Activated CD8-positive, alpha-beta memory T cell treated with anti-CD3 and anti-CD28 coated beads, Interleukin-2, amount 10 ng/mL, durations not matched to agents 7 days and 5 days (primary cell): ENCODE measurements around the gene NUDT19. TPM values are rescaled to one million over a fixed set of nuclear protein-coding genes. Genes with fewer than 3 reads are reported as not detected.
"Not testable (repeated sequence)": the region's sequence is repeated elsewhere in the genome, so short reads cannot be mapped to it uniquely, and the experiment has no call there.

Experiments
- ATAC-seq: fragments of 150-1000 bp; cut with Tn5 transposase; one replicate; pipeline ENCODE4 v1.10.0; 2021; ENCODE audit warnings: moderate library complexity
- CTCF ChIA-PET: fragments of 350-600 bp; sonication (Branson Sonifier 250); formaldehyde crosslinking; loops from one replicate; lab custom pipeline; 2021; ENCODE audit warnings: antibody characterized with exemption; lab: Charles Lee
- DNase-seq: peaks from one replicate; pipeline ENCODE4 v3.0.0-alpha.2; 2020
- H3K27ac Mint-ChIP-seq: one replicate; pipeline ENCODE4 v1.8.0; 2021; ENCODE audit warnings: mild to moderate bottlenecking, mixed read lengths
- H3K27me3 Mint-ChIP-seq: one replicate; pipeline ENCODE4 v1.8.0; 2021; ENCODE audit warnings: mixed read lengths
- H3K36me3 Mint-ChIP-seq: one replicate; pipeline ENCODE4 v1.8.0; 2021; ENCODE audit warnings: mild to moderate bottlenecking, mixed read lengths
- H3K4me1 Mint-ChIP-seq: one replicate; pipeline ENCODE4 v1.8.0; 2021; ENCODE audit warnings: mixed read lengths
- H3K4me3 Mint-ChIP-seq: one replicate; pipeline ENCODE4 v1.8.0; 2021; ENCODE audit warnings: mild to moderate bottlenecking, moderate library complexity, mixed read lengths
- H3K9me3 Mint-ChIP-seq: one replicate; pipeline ENCODE4 v1.8.0; 2022; ENCODE audit warnings: low read depth, mixed read lengths
- total RNA-seq, 2 experiments: library from RNA; stranded (reverse); gene quantifications; one replicate each; pipeline ENCODE4 v1.2.3, GENCODE V29; 2021

The NUDT19 gene
- total RNA-seq, 2 experiments from 2014 or later: 13.0 to 18.1 TPM

GRCh38 chr19:32680986-32681385 lies 10.6 kb upstream of the NUDT19 start:
- DNase-seq (no peak), ATAC-seq (no peak)
- Mint-ChIP-seq H3K9me3 (no peaks in the 10 kb centered on the region), H3K27ac (no peak overlapping the region), H3K4me3 (no peak overlapping the region), H3K27me3 (peaks cover 28% of the 10 kb centered on the region), H3K4me1 (peaks cover 7% of the 10 kb centered on the region), H3K36me3 (no peaks in the 10 kb centered on the region)
- CTCF ChIA-PET: interaction anchor here (2.6 kb wide), 1 partner anchor 9 kb away, joined by 8 read pairs; no protein-coding TSS in a partner anchor

DNA sequence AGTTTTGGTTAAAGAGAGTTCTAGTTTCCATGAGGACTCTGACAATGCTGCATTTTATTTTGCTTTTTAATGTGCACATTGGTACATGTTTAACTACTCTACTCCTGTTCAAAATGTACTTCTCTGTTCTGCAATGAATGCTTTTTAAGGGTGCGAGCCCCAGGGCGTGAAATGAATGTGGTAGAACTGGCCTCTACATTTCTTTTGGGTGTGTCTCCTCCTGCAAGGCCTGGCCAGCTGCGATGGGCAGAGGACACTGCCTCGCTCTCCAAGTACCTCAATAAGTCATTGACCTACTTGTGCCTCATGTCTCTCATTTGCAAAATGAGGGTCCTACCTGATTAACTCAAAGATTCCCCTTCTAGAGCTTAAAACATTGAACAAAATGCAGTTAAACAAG lies 9.3 kb upstream of the NUDT19 start:
- DNase-seq (no peak), ATAC-seq (no peak)
- Mint-ChIP-seq H3K27me3 (peaks cover 22% of the 10 kb centered on the region), H3K4me1 (peaks cover 2% of the 10 kb centered on the region), H3K36me3 (no peaks in the 10 kb centered on the region), H3K27ac (no peak overlapping the region), H3K9me3 (no peaks in the 10 kb centered on the region), H3K4me3 (no peak overlapping the region)
- CTCF ChIA-PET: no interaction called here

DNA sequence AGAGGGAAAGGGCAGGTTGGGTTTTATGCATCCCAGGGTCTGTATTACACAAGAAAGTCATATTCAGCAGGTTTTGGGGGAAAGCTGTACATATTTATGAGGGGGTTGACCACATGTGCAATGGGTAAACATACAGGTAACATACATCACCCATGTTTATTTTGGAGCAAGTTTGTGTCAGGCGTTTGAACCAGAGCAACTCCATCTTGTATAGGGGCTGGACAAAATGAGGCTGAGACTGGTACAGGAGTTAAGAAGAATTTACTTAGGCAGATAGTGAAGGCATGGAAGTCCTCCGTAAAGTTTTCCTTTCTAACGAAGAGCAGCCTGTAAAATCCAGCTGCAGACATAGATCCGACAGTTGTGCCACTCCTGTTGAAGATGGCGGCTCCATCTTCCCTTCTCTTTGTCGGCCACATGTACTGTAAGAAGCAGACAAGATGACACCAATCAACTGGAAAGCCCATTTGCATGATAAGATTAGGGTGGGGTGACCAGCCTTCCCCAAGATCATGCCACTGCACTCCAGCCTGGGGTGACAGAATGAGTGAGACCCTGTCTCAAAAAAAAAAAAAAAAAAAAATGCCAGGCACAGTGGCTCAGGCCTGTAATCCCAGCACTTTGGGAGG lies 4.7 kb upstream of the NUDT19 start:
- Mint-ChIP-seq H3K9me3 (no peaks in the 10 kb centered on the region), H3K4me3 (no peak overlapping the region), H3K27me3 (peaks cover 3% of the 10 kb centered on the region), H3K27ac (no peak overlapping the region), H3K4me1 (peaks cover 19% of the 10 kb centered on the region), H3K36me3 (no peaks in the 10 kb centered on the region)
- no peak for DNase-seq
- no peak for ATAC-seq
- CTCF ChIA-PET: interaction anchor here (0.6 to 1.1 kb wide), 2 partner anchors 8 to 380 kb away, joined by 3 read pairs; no protein-coding TSS in a partner anchor

DNA sequence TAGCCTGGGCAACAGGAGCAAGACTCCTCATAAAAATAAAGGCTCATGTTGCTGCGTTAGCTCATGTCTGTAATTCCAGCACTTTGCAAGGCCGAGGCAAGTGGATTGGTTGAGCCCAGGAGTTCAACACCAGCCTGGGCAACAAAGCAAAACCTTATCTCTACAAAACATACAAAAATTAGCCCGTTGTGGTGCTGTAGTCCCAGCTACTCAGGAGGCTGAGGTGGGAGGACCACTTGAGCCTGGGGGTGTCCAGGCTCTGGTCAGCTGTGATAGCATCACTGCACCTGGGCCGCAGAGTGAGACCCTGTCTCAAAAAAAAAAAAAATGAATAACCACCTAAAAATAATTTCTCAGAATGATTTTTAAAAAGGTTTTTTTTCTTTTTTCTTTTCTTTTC lies 3.9 kb upstream of the NUDT19 start:
- Mint-ChIP-seq H3K27ac (no peak overlapping the region), H3K9me3 (no peaks in the 10 kb centered on the region), H3K4me3 (no peak overlapping the region), H3K4me1 (peaks cover 19% of the 10 kb centered on the region), H3K36me3 (peaks cover under 1% of the 10 kb centered on the region), H3K27me3 (no peaks in the 10 kb centered on the region)
- no peak for DNase-seq
- no peak for ATAC-seq
- CTCF ChIA-PET: interaction anchor here (1.1 kb wide), 1 partner anchor 9 kb away, joined by 3 read pairs; no protein-coding TSS in a partner anchor

DNA sequence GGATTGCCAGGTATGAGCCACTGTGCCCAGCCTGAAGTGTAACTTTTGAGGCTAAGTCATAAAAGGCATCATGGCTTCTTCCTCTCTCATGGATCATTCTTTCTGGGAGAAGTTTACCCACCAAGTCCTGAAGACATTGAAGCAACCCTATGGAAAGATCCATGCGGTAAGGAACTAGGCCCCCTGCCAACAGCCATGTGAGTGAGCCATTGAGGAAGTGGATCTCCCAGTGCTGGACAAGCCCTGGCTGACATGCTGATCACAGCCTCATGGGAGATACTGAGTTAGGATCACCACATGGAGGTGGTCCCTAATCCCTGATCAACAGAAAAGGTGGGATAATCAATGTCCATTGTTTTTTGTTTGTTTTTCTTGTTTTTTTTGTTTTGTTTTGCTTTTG lies 3.3 kb upstream of the NUDT19 start:
- H3K27me3 Mint-ChIP-seq: no peaks in the 10 kb centered on the region
- ATAC-seq (no peak), DNase-seq (no peak)
- no peak overlapping the region for H3K27ac Mint-ChIP-seq
- peaks cover 1% of the 10 kb centered on the region for H3K9me3 Mint-ChIP-seq
- peaks cover 26% of the 10 kb centered on the region for H3K4me1 Mint-ChIP-seq
- peaks cover 7% of the 10 kb centered on the region for H3K36me3 Mint-ChIP-seq
- CTCF ChIA-PET: interaction anchor here (0.6 to 1.1 kb wide), 2 partner anchors 10 to 90 kb away, joined by 3 read pairs; no protein-coding TSS in a partner anchor
- no peak overlapping the region for H3K4me3 Mint-ChIP-seq

DNA sequence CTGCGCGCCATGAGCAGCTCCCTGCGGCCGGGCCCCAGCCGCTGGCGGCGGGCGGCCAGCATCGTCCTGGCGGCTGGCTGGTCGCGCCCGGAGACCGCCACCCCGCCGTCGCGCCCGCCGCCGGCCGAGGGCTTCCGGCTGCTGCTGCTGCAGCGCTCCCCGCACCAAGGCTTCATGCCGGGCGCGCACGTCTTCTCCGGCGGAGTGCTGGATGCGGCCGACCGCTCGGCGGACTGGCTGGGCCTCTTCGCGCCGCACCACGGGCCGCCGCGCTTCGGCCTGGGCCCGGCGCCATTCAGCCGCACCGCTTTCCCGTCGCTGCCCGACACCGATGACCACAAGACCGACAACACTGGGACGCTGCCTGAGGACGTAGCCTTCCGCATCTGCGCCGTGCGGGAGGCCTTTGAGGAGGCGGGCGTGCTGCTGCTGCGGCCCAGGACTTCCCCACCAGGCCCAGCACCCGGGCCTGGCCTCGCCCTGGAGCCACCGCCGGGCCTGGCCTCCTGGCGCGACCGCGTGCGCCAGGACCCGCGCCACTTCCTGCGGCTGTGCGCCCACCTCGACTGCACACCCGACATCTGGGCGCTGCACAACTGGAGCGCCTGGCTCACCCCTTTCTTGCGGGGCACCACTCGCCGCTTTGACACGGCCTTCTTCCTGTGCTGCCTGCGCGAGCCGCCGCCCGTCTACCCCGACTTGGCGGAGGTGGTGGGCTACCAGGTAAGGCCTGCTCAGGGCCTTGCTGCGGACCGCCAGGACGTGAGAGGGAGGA lies 518 bp downstream of the NUDT19 start:
- DNase-seq (peak; percentile 77), ATAC-seq (peak; percentile 62)
- Mint-ChIP-seq H3K27ac (peak overlapping the region; percentile 87), H3K27me3 (no peaks in the 10 kb centered on the region), H3K9me3 (peaks cover 3% of the 10 kb centered on the region), H3K36me3 (peaks cover 42% of the 10 kb centered on the region), H3K4me3 (peak overlapping the region; percentile 80), H3K4me1 (peaks cover 56% of the 10 kb centered on the region)
- CTCF ChIA-PET: interaction anchor here (0.7 to 0.8 kb wide), 2 partner anchors 12 to 386 kb away, joined by 3 read pairs; no protein-coding TSS in a partner anchor

- peaks cover 47% of the 10 kb centered on the region for H3K36me3 Mint-ChIP-seq
- DNase-seq (peak; percentile 49), ATAC-seq (peak; percentile 12)
- peak overlapping the region; percentile 87 for H3K27ac Mint-ChIP-seq
- peaks cover 3% of the 10 kb centered on the region for H3K9me3 Mint-ChIP-seq
- H3K4me3 Mint-ChIP-seq: peak overlapping the region; percentile 80
- peaks cover 56% of the 10 kb centered on the region for H3K4me1 Mint-ChIP-seq
- CTCF ChIA-PET: interaction anchor here (0.9 to 1.4 kb wide), 4 partner anchors 16 to 283 kb away, joined by 3 to 5 read pairs (median 4); partner anchors contain the start of genes ANKRD27 and FAAP24
- no peaks in the 10 kb centered on the region for H3K27me3 Mint-ChIP-seq
These were observed 1.1 kb downstream of the NUDT19 start for GRCh38 chr19:32692727-32693061.

DNA sequence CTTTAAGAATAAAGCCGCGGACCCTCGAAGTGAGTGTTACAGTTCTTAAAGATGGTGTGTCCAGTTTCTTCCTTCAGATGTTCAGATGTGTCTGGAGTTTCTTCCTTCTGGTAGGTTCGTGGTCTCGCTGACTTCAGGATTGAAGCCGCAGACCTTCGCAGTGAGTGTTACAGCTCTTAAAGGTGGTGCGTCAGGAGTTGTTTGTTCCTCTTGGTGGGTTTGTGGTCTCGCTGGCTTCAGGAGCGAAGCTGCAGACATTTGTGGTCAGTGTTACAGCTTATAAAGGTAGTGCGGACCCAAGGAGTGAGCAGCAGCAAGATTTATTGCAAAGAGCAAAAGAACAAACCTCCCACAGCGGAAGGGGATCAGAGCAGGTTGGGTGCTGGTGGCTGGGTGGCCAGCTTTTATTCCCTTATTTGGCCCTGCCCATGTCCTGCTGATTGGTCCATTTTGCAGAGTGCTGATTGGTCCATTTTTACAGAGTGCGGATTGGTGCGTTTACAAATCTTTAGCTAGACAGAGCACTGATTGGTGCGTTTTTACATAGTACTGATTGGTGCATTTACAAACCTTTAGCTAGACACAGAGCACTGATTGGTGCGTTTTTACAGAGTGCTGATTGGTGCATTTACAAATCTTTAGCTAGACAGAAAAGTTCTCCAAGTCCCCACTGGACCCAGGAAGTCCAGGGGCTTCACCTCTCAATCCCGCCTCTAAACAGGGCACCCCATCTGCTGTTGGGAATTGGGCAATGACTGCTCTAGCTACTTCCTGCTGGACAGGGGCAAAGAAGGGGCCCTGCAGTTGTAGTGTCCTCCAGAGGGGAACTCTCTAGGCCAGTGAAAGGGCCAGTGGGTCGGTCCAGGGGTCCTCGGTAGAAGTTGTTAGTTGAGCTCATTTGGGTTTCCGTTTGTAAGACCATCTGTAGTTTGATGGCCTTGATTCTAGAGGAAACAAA lies 1.8 kb downstream of the NUDT19 start:
- Mint-ChIP-seq H3K36me3 (peaks cover 55% of the 10 kb centered on the region), H3K4me1 (peaks cover 59% of the 10 kb centered on the region), H3K4me3 (peak overlapping the region; percentile 80), H3K27ac (peak overlapping the region; percentile 87)
- CTCF ChIA-PET: interaction anchor here (0.9 to 1.5 kb wide), 5 partner anchors 17 to 283 kb away, joined by 3 to 5 read pairs (median 4); partner anchors contain the start of genes ANKRD27 and FAAP24
- ATAC-seq (peak; percentile 24), DNase-seq (peak; percentile 75)
- H3K27me3 Mint-ChIP-seq, H3K9me3 Mint-ChIP-seq: not testable (repeated sequence)

- H3K27me3 Mint-ChIP-seq, ATAC-seq, DNase-seq, H3K9me3 Mint-ChIP-seq: not testable (repeated sequence)
- Mint-ChIP-seq H3K27ac (peak overlapping the region; percentile 55), H3K4me1 (peaks cover 59% of the 10 kb centered on the region), H3K36me3 (peaks cover 64% of the 10 kb centered on the region), H3K4me3 (peak overlapping the region; percentile 80)
- CTCF ChIA-PET: interaction anchor here (1.4 to 1.5 kb wide), 2 partner anchors 18 to 94 kb away, joined by 5 read pairs; no protein-coding TSS in a partner anchor
These were observed 2.7 kb downstream of the NUDT19 start for GRCh38 chr19:32694316-32694715.

DNA sequence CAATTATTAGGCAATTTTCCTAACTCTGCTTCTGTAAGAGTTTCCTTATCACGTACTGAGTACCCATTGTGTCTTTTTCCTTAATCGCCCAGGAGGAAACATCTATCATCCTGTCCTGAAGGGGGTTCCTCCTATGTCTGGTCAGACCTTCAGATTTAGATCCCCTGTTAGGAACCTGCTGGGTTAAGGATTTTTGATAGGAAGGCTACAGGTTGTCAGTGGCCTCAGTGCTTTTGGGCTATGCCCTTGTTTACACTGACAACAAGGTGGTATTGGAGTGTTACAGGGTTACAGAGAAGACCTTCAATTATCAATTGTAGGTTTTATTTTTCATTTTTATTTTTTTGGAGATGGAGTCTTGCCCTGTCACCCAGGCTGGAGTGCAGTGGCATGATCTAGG lies 3.2 kb downstream of the NUDT19 start:
- ATAC-seq, H3K27ac Mint-ChIP-seq, H3K27me3 Mint-ChIP-seq, DNase-seq, CTCF ChIA-PET, H3K9me3 Mint-ChIP-seq: not testable (repeated sequence)
- Mint-ChIP-seq H3K4me1 (peaks cover 57% of the 10 kb centered on the region), H3K36me3 (peaks cover 69% of the 10 kb centered on the region), H3K4me3 (peak overlapping the region; percentile 45)

- peaks cover 55% of the 10 kb centered on the region for H3K4me1 Mint-ChIP-seq
- CTCF ChIA-PET, DNase-seq, H3K27ac Mint-ChIP-seq, ATAC-seq, H3K4me3 Mint-ChIP-seq, H3K27me3 Mint-ChIP-seq, H3K9me3 Mint-ChIP-seq: not testable (repeated sequence)
- peaks cover 75% of the 10 kb centered on the region for H3K36me3 Mint-ChIP-seq
These were observed 3.9 kb downstream of the NUDT19 start for GRCh38 chr19:32695506-32695905.

GRCh38 chr19:32696771-32697170 lies 5.2 kb downstream of the NUDT19 start:
- DNase-seq, H3K9me3 Mint-ChIP-seq, H3K27me3 Mint-ChIP-seq, CTCF ChIA-PET, H3K27ac Mint-ChIP-seq, H3K4me3 Mint-ChIP-seq, ATAC-seq: not testable (repeated sequence)
- Mint-ChIP-seq H3K36me3 (peaks cover 86% of the 10 kb centered on the region), H3K4me1 (peaks cover 47% of the 10 kb centered on the region)
